MG63 (cell line): Measurements from ENCODE around the gene MYMX. TPM values are rescaled to one million over a fixed set of nuclear protein-coding genes. Genes with fewer than 3 reads are reported as not detected.
A peak's percentile ranks its signal among the peaks of the same experiment; 100 is the strongest.

Experiments
- DNase-seq: peaks from one replicate; pipeline ENCODE4 v3.0.0-alpha.2; 2020
- H3K27me3 ChIP-seq: fragments of 250-450 bp; sonication (Bioruptor Pico); 2 replicates; pipeline ENCODE4 v1.5.1; 2020; ENCODE audit warnings: mild to moderate bottlenecking, moderate library complexity
- H3K36me3 ChIP-seq: fragments of 250-450 bp; sonication (Bioruptor Pico); 2 replicates; pipeline ENCODE4 v1.5.1; 2020; ENCODE audit warnings: mild to moderate bottlenecking, moderate library complexity
- H3K4me3 ChIP-seq: fragments of 250-450 bp; sonication (Bioruptor Pico); 2 replicates; pipeline ENCODE4 v1.5.1; 2020; ENCODE audit warnings: mild to moderate bottlenecking, moderate library complexity
- H3K9me3 ChIP-seq: fragments of 250-450 bp; sonication (Bioruptor Pico); 2 replicates; pipeline ENCODE4 v1.5.1; 2020; ENCODE audit warnings: mild to moderate bottlenecking, moderate library complexity
- total RNA-seq: library from RNA; depleted of rRNA; stranded (reverse); fragments of >200 nt; shearing (Covaris generic); gene quantifications from 2 replicates; pipeline ENCODE4 v1.2.3, GENCODE V29; 2014; ENCODE audit warnings: low replicate concordance; rRNA removed

MYMX gene
- total RNA-seq, 1 experiment from 2014 or later, result not detected

DNA sequence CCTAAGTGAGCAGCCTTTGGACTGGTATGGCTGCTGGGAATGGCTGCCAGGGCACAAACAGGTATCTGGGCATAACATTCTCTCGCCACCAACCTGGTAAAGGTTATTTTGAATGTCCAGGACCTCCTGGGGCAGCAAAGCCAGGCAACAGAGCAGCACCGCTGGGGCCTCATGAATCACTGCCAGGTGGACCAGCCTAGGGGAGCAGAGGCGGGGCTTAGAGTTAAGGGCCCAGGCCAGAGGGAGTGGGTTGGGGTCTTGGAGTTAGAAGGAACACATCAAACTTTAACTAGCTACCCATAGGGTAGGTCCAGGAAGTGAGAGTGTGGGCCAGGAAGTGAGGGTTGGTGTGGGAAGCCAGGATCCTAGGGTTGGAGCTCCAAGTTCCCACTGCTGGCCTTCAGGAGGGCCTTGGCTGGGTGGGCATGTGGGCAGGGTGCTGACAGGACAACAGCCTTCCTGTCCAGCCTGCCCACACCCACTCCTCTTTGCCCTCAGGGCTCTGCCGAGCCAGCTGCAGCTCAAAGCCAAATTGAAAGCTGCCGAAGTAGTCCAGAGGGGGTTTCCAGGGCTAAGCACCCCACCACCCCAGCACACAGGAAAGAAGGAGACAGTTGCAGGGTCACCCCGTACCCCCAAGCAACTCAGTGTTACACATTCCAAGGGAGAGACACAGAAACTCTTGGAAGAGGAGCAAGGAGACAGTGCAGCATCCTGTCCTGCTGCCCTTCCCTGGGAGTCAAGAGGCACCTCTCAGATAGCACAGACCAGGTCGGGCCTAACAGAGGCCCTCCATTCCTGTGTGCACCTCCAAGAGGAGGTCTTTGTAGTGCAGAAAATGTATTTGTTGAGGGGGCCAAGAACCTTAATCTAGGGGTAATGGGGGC, 46.0 kb downstream of the MYMX start:
- peaks cover 25% of the 10 kb centered on the region for H3K36me3 ChIP-seq
- H3K4me3 ChIP-seq, result no peak overlapping the region
- no peaks in the 10 kb centered on the region for H3K9me3 ChIP-seq
- peaks cover 4% of the 10 kb centered on the region for H3K27me3 ChIP-seq
- DNase-seq, result no peak

DNA sequence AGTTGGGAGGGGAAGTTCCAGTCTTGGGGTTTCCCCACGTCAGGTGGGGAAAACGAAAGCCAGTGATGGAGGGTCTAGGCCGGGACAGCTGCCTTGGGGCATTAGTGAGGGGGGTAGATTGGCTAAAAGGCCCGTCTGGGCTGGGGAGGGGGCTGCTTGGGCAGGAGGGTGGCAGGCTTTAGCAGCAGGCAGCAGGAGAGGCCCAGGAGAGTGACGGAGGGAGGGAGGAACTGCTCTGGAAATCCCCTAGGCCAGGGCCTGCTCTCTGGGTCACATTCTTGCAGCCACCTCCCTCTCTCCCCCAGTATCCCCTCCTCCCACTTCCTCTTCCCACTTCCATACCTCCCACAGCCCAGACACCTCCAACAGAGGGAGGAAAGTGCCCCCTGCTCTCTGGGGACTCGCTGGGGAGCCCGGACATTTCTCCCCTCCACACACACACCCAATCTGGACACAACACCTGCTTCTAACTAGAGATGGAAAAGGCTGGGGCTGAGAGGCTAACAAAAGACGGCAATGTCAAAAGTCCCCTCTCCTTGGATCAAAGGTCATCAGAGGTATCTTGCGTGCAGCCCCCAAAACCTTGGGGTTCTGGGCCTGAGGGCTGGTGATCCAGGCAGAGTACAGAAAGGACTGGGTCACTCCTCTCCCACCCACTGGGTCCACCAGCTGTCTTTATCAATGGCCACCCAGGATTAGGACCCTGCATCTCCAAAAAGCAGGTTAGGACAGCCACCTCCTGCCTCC, 46.8 kb downstream of the MYMX start:
- peaks cover 25% of the 10 kb centered on the region for H3K36me3 ChIP-seq
- peaks cover 8% of the 10 kb centered on the region for H3K27me3 ChIP-seq
- H3K4me3 ChIP-seq, result no peak overlapping the region; the same call in 1 of the 2 replicates
- DNase-seq, result peak; percentile 53
- H3K9me3 ChIP-seq, result no peaks in the 10 kb centered on the region

DNA sequence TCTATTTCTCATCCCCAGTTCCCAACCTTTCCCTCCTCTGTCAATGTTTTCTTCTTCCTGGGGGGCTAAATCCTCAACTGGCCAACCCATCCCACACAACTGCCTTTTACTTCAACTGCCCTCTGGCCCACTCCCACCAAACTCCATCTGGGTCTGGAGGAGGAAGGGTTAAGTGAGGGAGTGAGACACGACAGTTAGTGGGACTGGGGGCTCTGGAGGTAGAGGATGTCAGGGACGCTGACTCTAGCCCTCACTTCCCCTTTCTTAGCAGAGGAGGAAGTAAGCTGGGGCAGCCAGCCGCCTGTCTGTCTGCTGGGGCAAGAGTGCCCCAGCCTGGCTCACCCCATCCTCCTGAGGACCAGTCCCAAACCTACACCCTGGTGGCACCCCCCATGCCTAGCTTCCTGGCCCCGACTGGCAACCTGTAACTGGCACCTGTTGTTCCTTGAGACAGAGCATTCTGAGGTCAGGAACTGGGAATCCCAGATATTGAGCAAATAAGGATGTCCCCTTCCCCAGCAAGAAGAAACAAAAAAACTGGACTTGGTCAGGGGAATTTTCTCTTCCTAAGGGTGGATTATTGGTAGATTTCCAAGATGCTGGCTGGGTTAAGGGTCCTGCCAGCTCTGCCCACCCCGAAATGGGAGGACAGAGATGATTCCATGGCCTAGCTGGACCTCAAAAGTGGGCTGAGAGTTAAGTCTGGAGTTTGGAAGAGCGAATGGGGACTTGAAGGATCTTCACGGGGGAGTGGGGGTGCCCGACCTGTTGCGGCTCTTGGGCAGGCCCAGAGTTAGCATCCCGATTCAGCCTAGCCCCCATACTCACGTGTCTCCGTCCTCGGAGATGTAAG, 47.7 kb downstream of the MYMX start:
- Histone ChIP-seq H3K36me3 (peaks cover 22% of the 10 kb centered on the region), H3K9me3 (no peaks in the 10 kb centered on the region), H3K27me3 (peaks cover 17% of the 10 kb centered on the region), H3K4me3 (peak overlapping the region; percentile 72)
- DNase-seq, result no peak

DNA sequence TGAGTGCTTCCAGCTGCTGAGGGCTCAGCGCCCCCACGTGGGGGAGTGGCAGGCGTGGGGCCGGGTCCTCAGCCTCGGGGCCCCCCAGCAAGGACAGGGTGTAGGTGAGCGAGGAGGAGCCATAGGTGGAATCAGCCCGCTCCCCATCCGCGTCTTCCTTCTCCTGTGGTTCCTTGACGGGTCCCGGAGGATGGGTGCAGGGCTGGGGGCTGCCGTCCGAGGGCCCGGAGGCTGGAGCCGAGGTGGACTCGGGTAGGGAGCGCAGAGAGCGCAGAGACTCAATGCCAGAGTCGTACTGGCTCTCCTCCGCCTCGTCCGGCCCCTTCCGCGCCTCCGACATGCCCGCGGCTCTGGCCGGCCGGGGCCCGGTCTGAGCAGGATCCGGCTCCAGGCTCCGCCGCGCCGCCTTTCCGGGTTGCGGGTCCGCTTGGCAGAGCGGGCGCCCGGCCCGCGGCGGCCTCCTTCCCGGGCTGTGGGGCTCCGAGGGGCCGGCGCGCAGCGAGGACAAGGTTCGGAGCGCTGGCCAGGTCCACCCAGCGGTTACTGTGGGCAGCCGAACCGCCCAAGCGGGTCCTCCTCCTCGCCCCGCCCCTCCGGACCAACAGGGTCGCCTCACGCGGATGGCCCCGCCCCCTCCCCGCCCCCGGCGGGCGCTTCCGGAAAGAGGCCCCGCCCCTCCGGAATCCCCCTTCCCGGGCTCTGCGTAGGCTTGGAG, 48.4 kb downstream of the MYMX start, which contains the start of gene NFKBIE:
NFKBIE (minus strand) TSS at position 545 of the 715 bp plus-strand sequence; CDS start at position 340, 205 bp downstream.
- Histone ChIP-seq H3K9me3 (no peaks in the 10 kb centered on the region), H3K36me3 (peaks cover 16% of the 10 kb centered on the region), H3K27me3 (peaks cover 25% of the 10 kb centered on the region), H3K4me3 (peak within 1 kb of the TSS; percentile 72)
- DNase-seq, result peak; percentile 100

DNA sequence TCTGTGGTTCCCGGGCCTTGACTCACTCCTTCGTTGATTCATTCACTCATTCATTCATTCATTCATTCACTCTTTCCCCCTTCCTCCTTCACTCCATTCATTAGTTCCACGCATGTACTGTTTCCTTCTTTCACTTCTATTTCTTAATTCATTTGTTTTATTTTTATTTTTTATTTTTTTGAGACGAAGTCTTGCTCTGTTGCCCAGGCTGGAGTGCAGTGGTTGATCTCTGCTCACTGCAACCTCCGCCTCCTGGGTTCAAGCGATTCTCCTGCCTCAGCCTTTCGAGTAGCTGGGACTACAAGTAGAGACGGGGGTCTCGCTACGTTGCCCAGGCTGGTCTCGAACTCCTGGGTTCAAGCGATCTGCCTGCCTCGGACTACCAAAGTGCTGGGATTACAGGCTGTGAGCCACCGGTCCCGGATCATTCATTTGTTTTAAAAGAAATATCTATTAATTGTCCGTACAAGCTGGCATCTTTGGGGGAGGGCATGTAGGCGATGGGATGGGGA, 49.1 kb downstream of the MYMX start:
- H3K9me3 ChIP-seq, result no peaks in the 10 kb centered on the region
- DNase-seq, result no peak
- peak overlapping the region; percentile 72 for H3K4me3 ChIP-seq
- peaks cover 25% of the 10 kb centered on the region for H3K27me3 ChIP-seq
- peaks cover 15% of the 10 kb centered on the region for H3K36me3 ChIP-seq

DNA sequence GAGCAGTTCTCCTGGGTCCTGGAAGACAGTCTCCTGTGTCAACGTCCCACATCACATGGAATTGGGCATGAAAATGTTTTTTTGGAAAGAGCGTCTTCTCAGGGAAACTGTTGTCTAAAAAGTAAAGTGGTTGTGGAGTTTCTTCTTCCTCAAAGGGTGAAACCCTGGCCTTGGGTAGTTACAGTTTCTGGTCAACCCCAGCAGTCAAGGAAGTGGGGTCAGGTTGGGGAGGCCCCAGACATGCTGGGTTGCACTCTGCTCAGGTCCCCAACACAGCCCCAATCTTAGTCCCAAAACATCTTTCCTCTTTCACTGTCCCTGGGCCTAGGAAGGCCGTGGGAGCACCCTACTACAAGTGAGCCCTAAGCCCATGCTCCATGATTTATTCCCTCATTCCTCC, 49.6 kb downstream of the MYMX start:
- H3K4me3 ChIP-seq, result no peak overlapping the region
- H3K27me3 ChIP-seq, result peaks cover 29% of the 10 kb centered on the region
- H3K36me3 ChIP-seq, result peaks cover 10% of the 10 kb centered on the region
- H3K9me3 ChIP-seq, result no peaks in the 10 kb centered on the region
- no peak for DNase-seq

DNA sequence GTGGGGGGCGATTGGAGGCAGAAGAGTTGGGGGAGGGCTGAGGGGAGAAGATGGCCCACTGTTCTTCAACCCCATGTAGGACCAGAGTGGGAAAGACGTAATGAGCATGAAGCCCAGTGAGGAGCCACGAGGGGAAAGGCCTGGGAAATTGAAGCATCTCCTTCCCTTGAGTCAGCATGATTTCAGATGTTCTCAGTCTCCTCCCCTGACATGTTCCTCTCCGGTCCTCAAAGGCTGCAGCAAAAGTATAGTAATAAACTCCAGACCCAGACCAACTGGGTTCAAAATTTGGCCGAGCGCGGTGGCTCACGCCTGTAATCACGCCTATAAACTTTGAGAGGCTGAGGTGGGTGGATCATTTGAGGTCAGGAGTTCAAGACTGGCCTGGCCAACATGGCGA, 50.5 kb downstream of the MYMX start:
- H3K27me3 ChIP-seq, result peaks cover 36% of the 10 kb centered on the region
- peaks cover 3% of the 10 kb centered on the region; the same call in 1 of the 2 replicates for H3K36me3 ChIP-seq
- H3K4me3 ChIP-seq, result no peak overlapping the region
- H3K9me3 ChIP-seq, result no peaks in the 10 kb centered on the region
- DNase-seq, result no peak

Other genes with a start within 250 kb of the MYMX start
- 362 and 399 TPM in 2 replicates for gene MRPL14, start 89.5 kb upstream of the MYMX start, total RNA-seq
- gene TMEM63B, start 89.4 kb upstream of the MYMX start, total RNA-seq, result 18.4 and 35.3 TPM in 2 replicates
- gene CAPN11, start 58.1 kb upstream of the MYMX start, total RNA-seq, result not detected in 2 replicates
- gene SLC29A1, start 6.7 kb downstream of the MYMX start, total RNA-seq, result 118 and 130 TPM in 2 replicates
- 5,432 and 5,573 TPM in 2 replicates for gene HSP90AB1, start 30.2 kb downstream of the MYMX start, total RNA-seq
- gene SLC35B2, start 40.6 kb downstream of the MYMX start, total RNA-seq, result 386 and 631 TPM in 2 replicates
- gene NFKBIE, start 48.6 kb downstream of the MYMX start, total RNA-seq, result 24.4 and 35.2 TPM in 2 replicates
- gene TMEM151B, start 53.5 kb downstream of the MYMX start, total RNA-seq, result 0.20 TPM in 1 of 2 replicates, not detected in the other
- 52.9 and 92.6 TPM in 2 replicates for gene AARS2, start 96.4 kb downstream of the MYMX start, total RNA-seq
- gene SPATS1, start 125.7 kb downstream of the MYMX start, total RNA-seq, result not detected in 2 replicates
- gene CDC5L, start 170.8 kb downstream of the MYMX start, total RNA-seq, result 89.6 and 116 TPM in 2 replicates